Measurements from ENCODE around the gene PKNOX2.

The PKNOX2 gene

GRCh38 chr11:125413226-125413625 lies 248.7 kb downstream of the PKNOX2 start:
- TF ChIP-seq TAF1 (IDR thresholded peaks at IDR 0.05; ENCODE audit: borderline replicate concordance, insufficient read depth, low read length) (no peak), POLR2AphosphoS5 (IDR thresholded peaks at IDR 0.05; ENCODE audit: low read depth, low read length) (no peak), REST (IDR thresholded peaks at IDR 0.05; ENCODE audit: insufficient read depth in 1 of 2, low read depth in 2 of 2, low read length in 2 of 2) (no peak), SIN3A (IDR thresholded peaks at IDR 0.05; ENCODE audit: borderline replicate concordance, insufficient read depth, low read length) (no peak), FOXP2 (optimal IDR thresholded peaks at IDR 0.05; ENCODE audit: borderline replicate concordance, extremely low read depth, extremely low read length, insufficient read depth) (no peak)

- no peak for TF ChIP-seq SIN3A (IDR thresholded peaks at IDR 0.05; ENCODE audit: borderline replicate concordance, insufficient read depth, low read length)
- no peak for TF ChIP-seq TAF1 (IDR thresholded peaks at IDR 0.05; ENCODE audit: borderline replicate concordance, insufficient read depth, low read length)
- TF ChIP-seq POLR2AphosphoS5 (IDR thresholded peaks at IDR 0.05; ENCODE audit: low read depth, low read length), result no peak
- TF ChIP-seq FOXP2 (optimal IDR thresholded peaks at IDR 0.05; ENCODE audit: borderline replicate concordance, extremely low read depth, extremely low read length, insufficient read depth), result no peak
- TF ChIP-seq REST (IDR thresholded peaks at IDR 0.05; ENCODE audit: insufficient read depth in 1 of 2, low read depth in 2 of 2, low read length in 2 of 2), result no peak
Measured at GRCh38 chr11:125414121-125414520, 249.6 kb downstream of the PKNOX2 start.

GRCh38 chr11:125416981-125417935 lies 252.7 kb downstream of the PKNOX2 start:
- TF ChIP-seq FOXP2 (optimal IDR thresholded peaks at IDR 0.05; ENCODE audit: borderline replicate concordance, extremely low read depth, extremely low read length, insufficient read depth) (no peak), SIN3A (IDR thresholded peaks at IDR 0.05; ENCODE audit: borderline replicate concordance, insufficient read depth, low read length) (no peak), TAF1 (IDR thresholded peaks at IDR 0.05; ENCODE audit: borderline replicate concordance, insufficient read depth, low read length) (no peak), REST (IDR thresholded peaks at IDR 0.05; ENCODE audit: insufficient read depth in 1 of 2, low read depth in 2 of 2, low read length in 2 of 2) (no peak), POLR2AphosphoS5 (IDR thresholded peaks at IDR 0.05; ENCODE audit: low read depth, low read length) (no peak)

- TF ChIP-seq POLR2AphosphoS5 (IDR thresholded peaks at IDR 0.05; ENCODE audit: low read depth, low read length), result no peak
- no peak for TF ChIP-seq TAF1 (IDR thresholded peaks at IDR 0.05; ENCODE audit: borderline replicate concordance, insufficient read depth, low read length)
- TF ChIP-seq SIN3A (IDR thresholded peaks at IDR 0.05; ENCODE audit: borderline replicate concordance, insufficient read depth, low read length), result no peak
- no peak for TF ChIP-seq REST (IDR thresholded peaks at IDR 0.05; ENCODE audit: insufficient read depth in 1 of 2, low read depth in 2 of 2, low read length in 2 of 2)
- no peak for TF ChIP-seq FOXP2 (optimal IDR thresholded peaks at IDR 0.05; ENCODE audit: borderline replicate concordance, extremely low read depth, extremely low read length, insufficient read depth)
Measured at GRCh38 chr11:125418396-125418795, 253.8 kb downstream of the PKNOX2 start.
